GM18508 (cell line): Measurements from ENCODE around the gene ZNF333.
"Not testable (repeated sequence)": the region's sequence is repeated elsewhere in the genome, so short reads cannot be mapped to it uniquely, and the experiment has no call there.

Experiments used
- ATAC-seq: cut with Tn5 transposase; IDR thresholded peaks from one replicate; pipeline ENCODE4 v1.9.1; 2021; ENCODE audit warnings: moderate number of reproducible peaks; ENCODE audit not compliant: insufficient read depth, unreplicated experiment

ZNF333 gene

DNA sequence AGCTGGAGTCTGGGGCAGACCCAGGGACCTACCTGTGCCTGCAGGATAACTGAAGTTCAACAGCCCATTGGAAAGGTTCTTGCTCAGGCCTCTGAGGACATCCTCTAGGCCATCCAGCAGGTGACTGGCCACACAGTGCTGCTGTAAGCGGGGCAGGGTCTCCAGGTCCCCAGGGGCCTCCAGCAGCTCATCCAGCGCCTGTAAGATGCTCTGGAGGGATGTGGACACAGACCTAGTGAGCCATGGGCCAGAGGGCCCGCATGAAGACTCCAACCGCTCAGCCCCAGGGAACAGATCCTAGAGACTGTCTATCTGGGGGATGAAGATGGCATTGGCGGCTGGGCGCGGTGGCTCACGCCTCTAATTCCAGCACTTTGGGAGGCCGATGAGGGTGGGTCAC, 74.6 kb downstream of the ZNF333 start:
- no peak for ATAC-seq

DNA sequence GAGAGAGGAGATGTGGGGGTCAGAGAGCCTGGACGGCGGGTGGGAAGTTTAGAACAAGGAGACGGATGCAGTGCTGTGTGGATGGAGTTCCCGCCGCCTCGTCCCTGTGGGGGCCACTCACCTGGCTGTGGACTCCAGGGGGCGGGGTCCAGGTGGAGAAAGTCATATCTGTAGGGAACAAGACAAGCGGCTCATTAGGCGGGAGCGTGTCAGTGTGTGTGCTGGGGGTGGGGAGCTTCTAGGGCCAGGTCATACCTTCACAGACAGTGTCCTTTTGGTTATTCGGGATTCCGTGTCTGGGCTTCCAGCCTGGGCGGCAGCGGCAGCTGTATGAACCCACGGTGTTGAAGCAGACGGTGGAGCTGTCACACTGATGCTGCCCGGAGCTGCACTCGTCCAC, 75.6 kb downstream of the ZNF333 start:
- ATAC-seq: not testable (repeated sequence)

DNA sequence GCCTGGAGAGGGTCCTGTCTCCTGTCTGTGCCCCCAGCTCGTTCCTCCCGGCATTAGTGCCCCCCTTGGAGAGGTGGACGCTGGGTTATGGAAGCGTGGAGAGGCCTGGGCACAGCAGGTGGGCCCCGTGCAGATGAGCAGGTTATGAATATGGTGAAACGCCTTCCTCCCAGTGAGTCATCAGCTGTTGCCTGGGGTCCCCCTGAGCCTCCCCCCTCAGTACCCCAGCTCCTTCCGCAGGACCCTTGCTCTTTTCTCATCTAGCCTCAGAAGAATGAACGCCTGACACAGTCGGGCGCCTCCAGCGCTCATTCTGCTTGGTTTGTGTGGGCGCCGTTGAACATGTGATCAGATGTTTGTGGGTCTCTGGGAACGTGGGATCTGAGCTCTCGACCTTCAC, 76.0 kb downstream of the ZNF333 start:
- not testable (repeated sequence) for ATAC-seq

DNA sequence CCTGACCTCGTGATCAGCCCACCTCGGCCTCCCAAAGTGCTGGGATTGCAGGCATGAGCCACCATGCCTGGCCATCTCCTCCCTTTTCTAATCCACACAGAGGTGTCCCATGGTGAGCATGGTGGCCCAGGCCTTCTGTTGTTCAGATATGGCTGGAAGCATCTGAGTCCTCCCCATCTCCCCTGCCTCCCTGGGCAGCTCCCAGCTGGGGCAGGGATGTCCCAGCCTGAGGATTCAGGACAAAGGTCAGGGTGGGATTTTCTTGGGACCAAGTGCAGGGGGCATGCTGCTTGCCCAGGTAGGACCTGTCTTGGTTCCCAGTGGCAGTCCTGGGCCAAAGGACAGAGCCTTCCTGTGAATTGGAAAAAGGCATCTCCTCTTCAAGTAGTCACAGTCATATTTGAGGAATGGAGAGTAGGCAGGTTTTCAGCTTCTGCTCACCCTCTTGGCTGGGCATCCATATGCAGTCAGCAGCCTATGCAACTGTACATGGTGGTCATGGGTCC, 77.7 kb downstream of the ZNF333 start:
- ATAC-seq: no peak

DNA sequence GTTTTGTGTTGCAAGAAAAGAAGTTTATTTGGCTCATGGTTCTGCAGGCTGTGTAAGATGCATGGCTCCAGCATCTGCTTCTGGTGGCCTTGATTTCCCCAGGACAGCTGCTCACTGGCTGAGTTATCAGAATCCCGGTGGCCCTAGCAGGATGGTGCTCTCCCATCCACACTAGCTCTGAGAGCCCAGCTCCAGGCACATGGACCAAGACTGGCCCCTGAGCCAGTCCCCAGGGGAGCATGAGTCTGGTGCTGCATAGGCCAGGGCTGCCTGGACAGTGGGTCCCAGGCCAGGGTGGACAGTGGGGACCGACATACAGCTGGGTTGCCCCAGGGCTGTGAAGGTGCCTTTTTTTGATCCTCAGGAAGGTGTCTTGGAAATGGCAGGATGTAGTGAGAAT, 78.2 kb downstream of the ZNF333 start:
- ATAC-seq: no peak

DNA sequence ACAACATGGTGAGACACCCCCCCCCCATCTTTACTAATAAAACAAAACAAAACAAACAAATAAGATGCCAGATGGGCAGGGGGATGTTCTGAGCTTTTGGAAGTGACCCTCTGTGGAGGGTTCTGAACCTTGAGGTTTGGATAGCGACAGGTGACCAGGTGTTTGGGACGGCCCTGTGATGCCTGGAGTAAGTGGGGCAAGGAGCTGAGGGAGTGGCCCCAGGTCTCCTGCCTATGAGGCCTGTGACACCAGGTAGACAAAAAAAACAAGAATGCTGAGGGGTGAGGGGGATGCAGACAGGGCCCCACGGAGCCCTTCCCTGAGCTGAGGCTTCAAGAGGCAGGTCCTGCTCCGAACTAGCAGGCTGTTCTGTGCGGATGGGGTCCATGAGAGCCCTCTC, 79.4 kb downstream of the ZNF333 start:
- ATAC-seq: no peak

DNA sequence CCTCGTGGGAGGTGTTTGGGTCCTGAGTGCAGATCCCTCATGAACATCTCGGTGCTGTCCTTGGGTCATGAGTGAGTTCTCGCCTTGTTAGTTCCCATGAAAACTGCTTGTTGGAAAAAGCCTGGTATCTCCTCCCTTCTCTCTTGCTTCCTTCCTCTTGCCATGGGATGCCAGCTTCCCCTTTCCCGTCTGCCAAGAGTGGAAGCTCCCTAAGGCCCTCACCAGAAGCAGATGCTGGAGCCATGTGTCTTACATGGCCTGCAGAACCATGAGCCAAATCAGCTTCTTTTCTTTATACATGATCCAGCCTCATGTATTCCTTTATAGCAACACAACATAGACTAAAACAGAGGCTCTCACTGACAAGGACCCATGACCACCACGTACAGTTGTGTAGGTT, 80.3 kb downstream of the ZNF333 start:
- no peak for ATAC-seq

DNA sequence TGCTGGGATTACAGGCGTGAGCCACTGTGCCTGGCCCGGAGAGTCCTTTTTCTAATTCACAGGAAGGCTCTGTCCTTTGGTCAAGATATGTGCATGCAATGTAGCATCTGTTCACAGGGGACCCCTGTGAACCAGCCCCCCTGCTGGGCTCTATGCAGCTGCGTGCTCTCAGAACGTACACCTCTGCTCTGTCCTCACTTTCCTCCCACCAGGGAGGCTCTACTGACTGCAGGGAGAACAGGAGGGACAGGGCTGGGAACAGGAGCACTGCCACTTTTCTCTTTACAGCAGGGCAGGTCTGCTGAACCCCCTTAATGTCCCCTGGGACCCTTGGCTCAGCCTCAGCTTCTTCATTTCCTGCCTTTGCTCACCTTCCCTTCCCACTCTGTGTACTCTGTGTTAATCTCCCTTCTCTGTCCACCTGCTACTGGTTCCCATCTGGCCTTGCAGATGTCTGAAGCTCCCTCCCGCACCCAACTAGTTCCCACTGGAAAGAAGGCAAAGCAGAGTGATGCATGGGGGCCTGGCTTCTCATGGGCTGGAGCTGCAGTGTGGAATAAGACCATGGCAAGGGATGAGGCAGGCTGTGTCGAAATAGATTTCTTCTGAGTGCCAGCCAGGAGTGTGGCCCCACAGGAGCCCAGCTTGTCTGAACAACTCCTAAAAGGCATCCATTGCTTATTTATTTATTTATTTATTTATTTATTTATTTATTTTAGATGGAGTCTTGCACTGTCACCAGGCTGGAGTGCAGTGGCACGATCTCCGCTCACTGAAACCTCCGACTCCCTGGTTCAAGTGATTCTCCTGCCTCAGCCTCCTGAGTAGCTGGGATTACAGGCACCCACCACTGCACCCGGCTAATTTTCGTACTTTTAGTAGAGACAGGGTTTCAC, 81.3 kb downstream of the ZNF333 start:
- no peak for ATAC-seq

DNA sequence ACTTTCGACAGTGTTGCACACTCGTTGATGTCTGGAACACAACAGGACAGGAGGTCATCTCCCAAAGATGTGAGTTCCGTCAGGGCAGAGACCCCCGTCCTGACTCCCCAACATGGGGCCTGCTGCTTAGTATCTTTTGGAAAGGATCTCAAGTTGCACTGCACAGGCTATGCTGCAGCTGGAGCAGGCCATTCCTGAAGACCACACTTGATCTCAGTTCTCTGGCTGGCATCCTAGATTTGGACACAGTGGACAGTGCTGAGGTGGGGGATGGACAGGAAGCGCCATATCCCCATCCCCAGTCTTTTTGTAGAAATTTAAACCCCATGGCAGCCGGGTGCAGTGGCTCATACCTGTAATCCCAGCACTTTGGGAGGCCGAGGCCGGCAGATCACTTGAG, 82.6 kb downstream of the ZNF333 start:
- no peak for ATAC-seq

DNA sequence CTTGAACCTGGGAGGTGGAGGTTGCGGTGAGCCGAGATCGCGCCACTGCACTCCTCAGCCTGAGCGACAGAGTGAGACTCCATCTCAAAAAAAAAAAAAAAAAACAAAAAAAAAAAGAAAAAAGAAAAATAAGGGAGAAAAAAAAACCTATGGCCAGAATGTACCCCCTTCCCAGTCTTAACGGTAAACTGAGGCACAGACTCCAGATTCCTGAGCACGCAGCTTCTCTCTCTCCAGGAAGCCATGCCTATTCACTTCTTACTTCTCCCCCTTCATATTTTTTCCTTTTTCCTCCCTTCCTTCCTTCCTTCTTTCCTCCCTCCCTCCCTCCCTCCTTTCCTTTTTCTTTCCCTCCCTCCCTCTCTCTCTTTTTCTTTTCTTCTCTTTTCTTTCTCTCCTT, 83.1 kb downstream of the ZNF333 start:
- ATAC-seq: no peak

DNA sequence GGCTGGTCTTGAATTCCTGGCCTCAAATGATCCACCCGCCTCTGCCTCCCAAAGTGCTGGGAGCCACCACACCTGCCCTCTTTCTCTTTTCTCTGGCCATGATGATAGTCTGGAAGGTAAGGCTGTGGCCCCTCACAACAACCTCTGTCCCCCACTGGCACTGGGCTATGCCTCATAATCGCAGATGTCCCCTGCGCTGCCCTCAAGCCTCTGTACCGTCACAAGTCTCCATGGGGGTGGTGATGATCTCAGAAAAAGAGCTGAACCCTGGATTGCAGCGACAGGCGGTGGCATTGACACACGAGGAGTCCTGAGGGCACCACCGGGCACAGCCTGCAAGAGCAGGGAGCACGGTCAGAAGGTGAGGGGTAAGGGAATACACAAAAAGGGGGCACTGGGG, 83.9 kb downstream of the ZNF333 start:
- ATAC-seq: not testable (repeated sequence)

DNA sequence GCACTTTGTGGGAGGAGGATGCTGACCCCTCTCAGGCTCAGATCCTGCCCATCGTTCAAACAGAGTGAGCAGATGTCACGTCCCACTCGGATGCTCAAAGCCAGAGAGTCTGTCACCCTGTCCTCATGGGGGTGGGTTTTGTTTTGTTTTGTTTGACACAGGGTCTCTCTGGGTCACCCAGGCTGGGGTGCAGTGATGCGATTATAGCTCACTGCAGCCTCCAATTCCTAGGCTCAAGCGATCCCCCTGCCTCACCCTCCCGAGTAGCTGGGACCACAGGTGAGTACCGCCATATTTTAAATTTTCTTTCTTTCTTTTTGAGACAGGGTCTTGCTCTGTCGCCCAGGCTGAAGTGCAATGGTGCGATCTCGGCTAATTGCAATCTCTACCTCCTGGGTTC, 84.5 kb downstream of the ZNF333 start:
- ATAC-seq: no peak

DNA sequence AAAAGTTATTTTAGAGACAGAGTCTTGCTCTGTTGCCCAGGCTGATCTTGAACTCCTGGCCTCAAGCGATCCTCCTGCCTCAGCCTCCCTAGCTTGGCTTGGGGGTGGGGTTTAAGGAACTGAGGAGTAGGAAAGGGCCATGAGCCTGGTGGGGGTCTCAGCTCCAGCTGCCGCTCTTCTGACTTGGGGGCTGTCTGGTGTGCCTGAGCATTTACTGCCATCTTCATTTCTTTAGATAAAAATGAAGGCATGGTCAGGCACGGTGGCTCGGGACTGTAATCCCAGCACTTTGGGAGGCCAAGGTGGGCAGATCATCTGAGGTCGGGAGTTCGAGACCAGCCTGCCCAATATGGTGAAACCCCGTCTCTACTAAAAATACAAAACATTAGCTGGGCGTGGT, 85.5 kb downstream of the ZNF333 start:
- not testable (repeated sequence) for ATAC-seq

DNA sequence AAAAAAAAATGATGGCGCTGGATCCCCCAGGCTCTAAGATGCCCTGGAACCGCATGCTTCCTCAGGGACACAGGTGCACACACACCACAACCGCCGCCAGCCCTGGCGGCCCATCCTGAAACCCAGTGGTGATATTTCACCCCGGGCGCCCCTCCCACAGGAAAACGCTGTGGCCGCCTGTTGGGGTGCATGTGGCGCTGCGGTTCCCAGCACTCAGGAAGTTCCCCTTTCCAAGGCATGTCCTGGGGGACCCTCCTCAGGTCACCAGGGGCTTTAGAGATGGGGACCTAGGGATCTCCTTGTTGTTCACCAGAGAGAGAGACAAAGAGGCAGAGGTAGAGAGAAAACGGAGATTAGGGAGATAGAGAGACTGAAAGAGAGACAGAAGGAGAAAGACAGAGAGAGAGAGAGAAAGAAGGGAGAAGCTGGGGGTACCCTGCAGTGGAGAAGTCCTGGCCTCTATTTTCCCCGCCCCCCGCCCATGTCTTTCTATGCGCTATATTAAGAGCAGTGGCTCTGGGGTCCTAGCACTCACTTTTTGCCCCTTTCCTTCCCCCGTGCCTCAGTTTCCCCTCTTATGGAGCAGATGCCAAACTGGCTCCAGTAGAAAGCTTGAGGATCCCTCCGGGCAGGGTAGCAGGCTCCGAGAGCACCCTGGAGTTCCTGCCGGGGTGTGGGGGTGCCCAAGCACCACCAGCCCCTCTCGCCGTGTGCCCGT, 86.2 kb downstream of the ZNF333 start:
- no peak for ATAC-seq

DNA sequence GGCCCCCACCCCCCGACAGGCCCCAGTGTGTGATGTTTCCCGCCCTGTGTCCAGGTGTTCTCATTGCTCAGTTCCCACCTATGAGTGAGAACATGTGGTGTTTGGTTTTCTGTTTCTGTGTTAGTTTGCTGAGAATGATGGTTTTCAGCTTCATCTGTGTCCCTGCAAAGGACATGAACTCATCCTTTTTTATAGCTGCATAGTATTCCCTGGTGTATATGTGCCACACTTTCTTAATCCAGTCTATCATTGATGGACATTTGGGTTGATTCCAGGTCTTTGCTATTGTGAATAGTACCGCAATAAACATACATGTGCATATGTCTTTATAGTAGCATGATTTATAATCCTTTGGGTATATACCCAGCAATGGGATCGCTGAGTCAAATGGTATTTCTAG, 87.8 kb downstream of the ZNF333 start:
- ATAC-seq: not testable (repeated sequence)

DNA sequence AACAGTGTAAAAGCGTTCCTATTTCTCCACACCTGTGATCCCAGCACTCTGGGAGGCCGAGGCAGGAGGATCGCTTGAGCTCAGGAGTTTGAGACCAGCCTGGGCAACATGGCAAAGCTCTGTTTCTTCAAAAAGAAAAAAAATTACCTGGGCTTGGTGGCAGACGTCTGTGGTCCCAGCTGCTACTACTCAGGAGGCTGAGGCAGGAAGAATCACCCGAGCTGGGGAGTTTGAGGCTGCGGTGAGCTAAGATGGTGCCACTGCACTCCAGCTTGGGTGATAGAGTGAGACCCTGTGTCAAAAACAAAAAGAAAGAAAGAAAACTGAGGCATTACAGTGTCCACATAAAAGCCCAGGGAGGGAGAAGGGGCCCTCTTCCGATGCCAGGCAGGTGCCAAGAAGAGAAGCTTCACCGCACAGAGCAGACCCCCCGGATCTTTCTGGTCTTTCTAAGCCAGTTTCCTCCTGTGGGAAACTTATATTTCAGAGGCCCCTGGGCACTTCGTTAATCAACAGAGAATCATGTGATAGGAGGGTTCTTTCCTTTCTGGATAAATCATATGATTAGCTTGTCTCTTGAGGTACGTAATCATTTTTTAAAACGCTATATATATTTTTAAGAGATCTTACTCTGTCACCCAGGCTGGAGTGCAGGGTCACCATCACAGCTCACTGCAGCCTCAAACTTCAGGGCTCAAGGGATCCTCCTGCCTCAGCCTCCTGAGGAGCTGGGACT, 88.4 kb downstream of the ZNF333 start, which contains the start of gene ADGRE2:
Gene ADGRE2, minus strand, starts transcription at position 451 of the 736 bp plus-strand sequence. CDS start 1,804 bp downstream, outside the sequence.
- ATAC-seq: not testable (repeated sequence)

DNA sequence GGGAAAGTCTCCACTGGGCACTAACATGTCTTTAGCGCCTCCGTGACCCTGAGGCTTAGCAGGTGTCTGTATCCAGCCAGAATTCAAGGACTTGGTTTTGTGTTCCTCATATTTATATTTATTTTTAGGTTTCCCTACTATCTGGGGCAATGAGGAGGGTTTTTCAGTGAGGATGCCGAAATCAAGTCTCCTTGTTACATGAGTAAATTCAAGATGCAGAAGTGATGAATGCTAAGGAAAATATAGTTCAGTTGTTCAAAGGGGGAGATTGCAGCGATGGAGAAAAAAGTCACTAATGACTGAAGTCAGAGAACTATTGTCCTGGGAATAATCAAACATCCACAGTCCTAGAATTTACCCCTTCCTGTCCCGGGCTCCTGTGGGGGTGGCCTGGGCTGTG, 89.3 kb downstream of the ZNF333 start:
- ATAC-seq: no peak

DNA sequence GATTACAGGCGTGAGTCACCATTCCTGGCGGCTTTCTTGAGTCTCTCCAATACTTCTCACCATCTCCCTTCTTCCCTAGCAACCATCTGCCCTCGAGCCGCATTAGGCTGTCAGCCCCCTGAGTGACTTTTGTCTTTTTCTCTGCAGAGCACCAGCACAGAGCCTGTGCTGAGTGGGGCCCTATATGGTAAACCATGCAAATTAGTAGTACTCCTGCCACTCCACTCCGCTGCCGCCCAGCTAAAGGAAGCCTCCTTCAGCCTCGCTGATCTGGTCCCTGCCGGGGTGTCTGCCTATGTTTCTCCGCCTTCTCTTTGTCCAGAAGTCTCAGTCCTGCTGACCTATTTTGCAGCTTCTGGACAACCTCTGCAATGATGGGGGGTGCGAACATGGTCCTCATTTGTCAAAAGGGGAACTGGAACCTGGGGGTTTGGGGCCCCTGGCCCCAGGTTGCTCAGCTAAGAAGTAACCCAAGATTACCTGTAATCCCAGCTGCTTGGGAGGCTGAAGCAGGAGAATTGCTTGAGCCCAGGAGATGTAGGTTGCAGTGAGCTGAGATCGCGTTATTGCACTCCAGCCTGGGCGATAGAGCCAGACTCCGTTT, 90.9 kb downstream of the ZNF333 start:
- ATAC-seq: not testable (repeated sequence)

DNA sequence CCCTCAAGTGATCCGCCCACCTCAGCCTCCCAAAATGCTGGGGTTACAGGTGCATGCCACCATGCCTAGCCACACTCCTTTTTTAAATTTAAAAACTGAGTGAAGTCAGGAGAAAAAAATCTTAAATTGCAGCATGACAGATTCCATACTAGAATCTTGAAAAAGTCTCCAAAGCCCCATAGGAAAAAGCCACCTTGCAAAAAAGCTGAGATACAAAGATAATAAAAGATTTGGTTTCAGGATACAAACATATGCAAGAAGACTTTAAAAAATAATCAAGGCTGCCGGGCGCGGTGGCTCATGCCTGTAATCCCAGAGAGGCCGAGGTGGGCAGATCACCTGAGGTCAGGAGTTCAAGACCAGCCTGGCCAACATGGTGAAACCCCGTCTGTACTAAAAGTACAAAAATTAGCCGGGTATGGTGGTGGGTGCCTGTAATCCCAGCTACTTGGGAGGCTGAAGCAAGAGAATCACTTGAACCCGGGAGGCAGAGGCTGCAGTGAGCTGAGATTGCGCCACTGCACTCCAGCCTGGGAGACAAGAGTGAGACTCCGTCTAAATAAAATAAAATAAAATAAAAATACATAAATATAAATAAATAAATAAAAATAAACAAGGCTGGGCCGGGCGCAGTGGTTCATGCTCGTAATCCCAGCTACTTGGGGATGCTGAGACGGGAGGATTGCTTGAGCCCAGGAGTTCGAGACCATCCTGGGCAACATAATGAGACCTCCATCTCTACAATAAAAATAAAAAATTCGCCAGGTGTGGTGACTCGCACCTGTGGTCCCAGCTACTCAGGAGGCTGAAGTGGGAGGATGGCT, 92.1 kb downstream of the ZNF333 start:
- ATAC-seq: not testable (repeated sequence)
